B cell (primary cell): ENCODE results near the gene PDE3B. TPM values are rescaled to one million over a fixed set of nuclear protein-coding genes. Genes with fewer than 3 reads are reported as not detected.
"Not testable (repeated sequence)": the region's sequence is repeated elsewhere in the genome, so short reads cannot be mapped to it uniquely, and the experiment has no call there.

Source experiments
- ATAC-seq: fragments of 200-7000 bp; cut with Tn5 transposase; one replicate; pipeline ENCODE4 v1.10.0; 2021; ENCODE audit warnings: low read depth, mild to moderate bottlenecking, moderate number of reproducible peaks, moderate library complexity
- CTCF ChIA-PET: fragments of 350-600 bp; sonication (Branson Sonifier 250); formaldehyde crosslinking; loops from one replicate; lab custom pipeline; 2021; ENCODE audit warnings: antibody characterized with exemption, inconsistent platforms; lab: Charles Lee
- POLR2A ChIA-PET: fragments of 350-600 bp; sonication (Branson Sonifier 250); formaldehyde crosslinking; loops from one replicate; lab custom pipeline; 2021; ENCODE audit warnings: antibody characterized with exemption; lab: Charles Lee
- DNase-seq: peaks from one replicate; pipeline ENCODE4 v3.0.0; 2013
- H2AFZ ChIP-seq: 2 replicates; pipeline ENCODE4 v1.6.1; 2012; ENCODE audit warnings: mild to moderate bottlenecking, low read depth, low read length; ENCODE audit not compliant: insufficient read depth, poor library complexity, severe bottlenecking
- H3K27ac ChIP-seq, 2 donors: 1 replicate in 1 of 2; 2 replicates in 1 of 2; pipeline ENCODE4 v1.5.1; 2012 to 2013; ENCODE audit warnings: low read length in 2 of 2, mild to moderate bottlenecking in 2 of 2, moderate library complexity in 1 of 2
- H3K27me3 ChIP-seq, 4 experiments: fragments of 200-600 bp in 1 of 4; sonication (generic) in 1 of 4; replicated peaks in 1 of 4; 1 replicate in 2 of 4; 2 replicates in 2 of 4; pipeline versions ENCODE4 v1.6.1 to v1.7.0; 2013 to 2016; ENCODE audit warnings: low read length in 3 of 4, mild to moderate bottlenecking in 2 of 4, mixed read lengths in 1 of 4, moderate library complexity in 1 of 4; ENCODE audit not compliant: insufficient read depth in 4 of 4, control insufficient read depth in 3 of 4; ENCODE audit errors: control extremely low read depth in 1 of 4
- H3K36me3 ChIP-seq, 2 experiments: replicated peaks in 1 of 2; 1 replicate in 1 of 2; 2 replicates in 1 of 2; pipeline versions ENCODE4 v1.6.1 to v1.7.1; 2013; ENCODE audit warnings: low read length in 1 of 2; ENCODE audit not compliant: insufficient read depth in 2 of 2, control insufficient read depth in 1 of 2; ENCODE audit errors: control extremely low read depth in 1 of 2, extremely low read depth in 1 of 2
- H3K4me1 ChIP-seq, 2 donors: fragments of 200-600 bp in 1 of 2; sonication (generic) in 1 of 2; 1 replicate in 1 of 2; 2 replicates in 1 of 2; pipeline versions ENCODE4 v1.5.1 to v1.6.1; 2013 to 2017; ENCODE audit warnings: low read length in 2 of 2; ENCODE audit not compliant: control insufficient read depth in 2 of 2, insufficient read depth in 2 of 2
- H3K4me2 ChIP-seq: replicated peaks from 2 replicates; pipeline ENCODE3; 2012; ENCODE audit warnings: mild to moderate bottlenecking, low read depth, low read length; ENCODE audit not compliant: poor library complexity, severe bottlenecking
- H3K4me3 ChIP-seq, 5 experiments: fragments of 200-600 bp in 1 of 5; sonication (generic) in 1 of 5; 1 replicate in 3 of 5; 2 replicates in 2 of 5; pipeline versions ENCODE4 v1.5.1 to v1.7.0; 2011 to 2016; ENCODE audit warnings: low read length in 4 of 5, mild to moderate bottlenecking in 4 of 5, low read depth in 2 of 5, control low read depth in 1 of 5, moderate library complexity in 1 of 5; ENCODE audit not compliant: insufficient read depth in 1 of 5; ENCODE audit errors: control extremely low read depth in 1 of 5, extremely low read depth in 1 of 5
- H3K79me2 ChIP-seq: fragments of 200-600 bp; sonication (generic); one replicate; pipeline ENCODE4 v1.6.0; 2016; ENCODE audit warnings: low read length; ENCODE audit not compliant: control insufficient read depth, insufficient read depth
- H3K9ac ChIP-seq: fragments of 200-600 bp; sonication (generic); 2 replicates; pipeline ENCODE4 v1.6.1; 2017; ENCODE audit warnings: mild to moderate bottlenecking, low read length, moderate library complexity
- H3K9me3 ChIP-seq, 3 donors: one replicate each; pipeline versions ENCODE4 v1.6.1 to v1.7.1; 2013; ENCODE audit warnings: low read length in 2 of 3; ENCODE audit not compliant: control insufficient read depth in 2 of 3, insufficient read depth in 1 of 3; ENCODE audit errors: control extremely low read depth in 1 of 3
- H4K20me1 ChIP-seq: 2 replicates; pipeline ENCODE4 v1.6.0; 2012; ENCODE audit warnings: mild to moderate bottlenecking, low read length; ENCODE audit not compliant: insufficient read depth, control insufficient read depth, poor library complexity, severe bottlenecking
- H3K27ac Mint-ChIP-seq: one replicate; pipeline ENCODE4 v1.8.0; 2021; ENCODE audit warnings: mixed read lengths
- H3K27me3 Mint-ChIP-seq: one replicate; pipeline ENCODE4 v1.8.0; 2021; ENCODE audit warnings: mixed read lengths
- H3K4me1 Mint-ChIP-seq: one replicate; pipeline ENCODE4 v1.8.0; 2021; ENCODE audit warnings: mixed read lengths
- H3K4me3 Mint-ChIP-seq: one replicate; pipeline ENCODE4 v1.8.0; 2021; ENCODE audit warnings: mixed read lengths
- H3K9me3 Mint-ChIP-seq: one replicate; pipeline ENCODE4 v1.8.0; 2022; ENCODE audit warnings: mixed read lengths; ENCODE audit not compliant: insufficient read depth
- EZH2 ChIP-seq: IDR thresholded peaks from 2 replicates; pipeline ENCODE4 v1.6.1; 2012; ENCODE audit warnings: borderline replicate concordance, low read depth, mild to moderate bottlenecking, moderate library complexity, low read length; ENCODE audit not compliant: insufficient read depth, poor library complexity, severe bottlenecking
- WGBS: methylation state at CpG from one replicate; pipeline ENCODE4 v1.1.5; 2013; ENCODE audit warnings: missing lambda C conversion rate; ENCODE audit not compliant: insufficient coverage; 5-methylcytosine and 5-hydroxymethylcytosine counted together
- intact Hi-C: fragments of 100-400 bp; cut with micrococcal nuclease; formaldehyde crosslinking; loops from one replicate; pipeline ENCODE4 v1.10.0; 2022
- polyA plus RNA-seq: library from polyadenylated mRNA; depleted of rRNA; stranded (reverse); fragments of >200 nt; gene quantifications from 2 replicates; pipeline ENCODE4 v1.2.3, GENCODE V29; 2012
- total RNA-seq, 2 donors: library from RNA; stranded (reverse); fragments of 120-200 nt in 1 of 2; gene quantifications; 1 replicate in 1 of 2; 2 replicates in 1 of 2; pipeline versions ENCODE4 v1.2.3 to v1.2.4, GENCODE V29; 2013 to 2022
- TF ChIP-seq, protein P1 (sequence below): fragments of 200-600 bp; IDR thresholded peaks from one replicate; pipeline ENCODE4 v1.8.0; 2022; ENCODE audit warnings: antibody characterized with exemption, mild to moderate bottlenecking

The PDE3B gene
- total and polyA plus RNA-seq, 2 donors (not counting 1 experiment from before 2014, with no cell fraction given): 1.0 to 60.7 TPM

DNA sequence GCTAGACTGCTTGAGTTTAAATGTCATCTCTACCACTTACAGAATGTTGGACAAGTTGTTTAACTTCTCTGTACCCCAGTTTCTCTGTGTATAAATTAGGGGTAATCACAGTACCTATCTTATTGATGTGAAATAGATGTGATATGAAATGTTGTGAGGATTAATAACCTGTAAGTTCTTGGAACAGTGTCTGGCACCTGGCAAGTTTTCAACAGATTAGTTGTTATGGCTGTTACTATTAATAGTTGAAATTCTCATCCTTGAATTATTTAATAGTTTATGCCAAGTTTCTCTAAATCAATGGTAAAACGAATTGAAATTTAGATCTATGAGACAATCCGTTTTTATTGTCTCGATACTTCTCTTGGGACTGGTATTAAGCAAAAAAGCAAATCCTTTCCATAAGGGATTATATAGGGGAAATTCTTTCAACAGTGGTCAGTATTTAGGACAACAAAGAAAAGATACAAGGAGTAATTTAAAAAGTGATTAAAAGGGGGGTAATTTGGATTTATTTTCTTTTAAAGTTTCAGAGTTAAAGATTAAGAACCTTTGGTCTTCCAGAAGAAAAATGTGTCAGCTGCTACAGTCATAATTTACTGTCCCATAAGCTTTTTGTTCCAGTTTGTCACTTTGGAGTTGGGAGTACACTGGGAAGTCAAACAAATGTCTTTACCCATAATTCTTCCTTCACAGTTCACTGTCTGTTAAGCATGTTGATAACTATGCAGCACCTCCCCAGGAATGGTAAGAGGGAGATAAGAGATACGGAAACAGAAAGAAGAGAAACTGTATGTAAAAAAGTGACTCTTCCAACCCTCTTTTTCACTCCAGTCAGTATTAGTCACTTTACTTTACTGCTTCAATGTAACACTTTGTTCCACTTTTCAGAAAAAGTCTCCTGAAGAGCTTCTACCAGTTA lies 13.2 kb downstream of the PDE3B start:
- Histone ChIP-seq H3K9ac (no peak overlapping the region), H3K27me3 (peaks cover 0 to 3% (median 0%) of the 10 kb centered on the region in 4 experiments), H3K27ac (no peak overlapping the region), H3K4me1 (no peaks in the 10 kb centered on the region), H3K4me2 (no peak overlapping the region), H3K4me3 (no peak overlapping the region), H3K79me2 (no peaks in the 10 kb centered on the region), H3K9me3 (no peaks in the 10 kb centered on the region), H2AFZ (no peak overlapping the region), H4K20me1 (no peaks in the 10 kb centered on the region), H3K36me3 (no peaks in the 10 kb centered on the region)
- Mint-ChIP-seq H3K4me3 (no peak overlapping the region), H3K9me3 (no peaks in the 10 kb centered on the region), H3K27ac (no peak overlapping the region), H3K27me3 (peaks cover 34% of the 10 kb centered on the region), H3K4me1 (no peaks in the 10 kb centered on the region)
- ChIA-PET POLR2A (interaction anchor here (0.9 kb wide), 1 partner anchor 16 kb away, joined by 4 read pairs; no protein-coding TSS in a partner anchor), CTCF (interaction anchor here (1.2 kb wide), 1 partner anchor 252 kb away, joined by 3 read pairs; no protein-coding TSS in a partner anchor)
- no peak for TF ChIP-seq EZH2
- TF ChIP-seq, protein P1, sequence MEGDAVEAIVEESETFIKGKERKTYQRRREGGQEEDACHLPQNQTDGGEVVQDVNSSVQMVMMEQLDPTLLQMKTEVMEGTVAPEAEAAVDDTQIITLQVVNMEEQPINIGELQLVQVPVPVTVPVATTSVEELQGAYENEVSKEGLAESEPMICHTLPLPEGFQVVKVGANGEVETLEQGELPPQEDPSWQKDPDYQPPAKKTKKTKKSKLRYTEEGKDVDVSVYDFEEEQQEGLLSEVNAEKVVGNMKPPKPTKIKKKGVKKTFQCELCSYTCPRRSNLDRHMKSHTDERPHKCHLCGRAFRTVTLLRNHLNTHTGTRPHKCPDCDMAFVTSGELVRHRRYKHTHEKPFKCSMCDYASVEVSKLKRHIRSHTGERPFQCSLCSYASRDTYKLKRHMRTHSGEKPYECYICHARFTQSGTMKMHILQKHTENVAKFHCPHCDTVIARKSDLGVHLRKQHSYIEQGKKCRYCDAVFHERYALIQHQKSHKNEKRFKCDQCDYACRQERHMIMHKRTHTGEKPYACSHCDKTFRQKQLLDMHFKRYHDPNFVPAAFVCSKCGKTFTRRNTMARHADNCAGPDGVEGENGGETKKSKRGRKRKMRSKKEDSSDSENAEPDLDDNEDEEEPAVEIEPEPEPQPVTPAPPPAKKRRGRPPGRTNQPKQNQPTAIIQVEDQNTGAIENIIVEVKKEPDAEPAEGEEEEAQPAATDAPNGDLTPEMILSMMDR: no peak
- no CpG with 5 or more reads among the region's 4 CpGs for WGBS
- intact Hi-C loops: no loop called here
- DNase-seq (no peak), ATAC-seq (no peak)

DNA sequence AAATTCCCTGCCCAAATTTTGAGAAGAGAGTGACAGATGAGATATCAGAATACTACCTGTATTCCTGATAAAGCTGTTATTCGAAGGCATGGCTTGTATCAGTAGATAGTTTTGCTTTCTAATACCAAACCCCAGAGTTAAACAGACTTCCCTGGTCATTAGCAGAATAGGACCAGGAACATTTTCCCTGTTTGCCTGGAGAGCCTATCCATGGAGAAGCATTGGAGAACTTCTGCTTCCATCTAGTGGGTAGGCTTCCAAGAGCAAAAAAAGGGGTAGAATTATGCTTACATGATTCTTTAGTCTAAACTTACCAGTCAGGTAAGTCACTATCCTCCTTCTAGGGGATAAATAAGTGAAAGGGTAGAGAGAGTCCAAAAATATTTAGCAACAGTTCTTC lies 14.2 kb downstream of the PDE3B start:
- Histone ChIP-seq H3K4me1 (no peaks in the 10 kb centered on the region), H3K9ac (no peak overlapping the region), H3K27ac (no peak overlapping the region), H3K4me3 (no peak overlapping the region), H3K4me2 (no peak overlapping the region), H3K9me3 (no peaks in the 10 kb centered on the region), H3K36me3 (no peaks in the 10 kb centered on the region), H2AFZ (no peak overlapping the region), H4K20me1 (no peaks in the 10 kb centered on the region), H3K27me3 (peaks cover 0 to 3% (median 0%) of the 10 kb centered on the region in 4 experiments), H3K79me2 (no peaks in the 10 kb centered on the region)
- H3K4me3 Mint-ChIP-seq: no peak overlapping the region
- ChIA-PET POLR2A (interaction anchor here (0.9 kb wide), 1 partner anchor 15 kb away, joined by 4 read pairs; no protein-coding TSS in a partner anchor), CTCF (no interaction called here)
- H3K27ac Mint-ChIP-seq: no peak overlapping the region
- TF ChIP-seq EZH2: no peak
- TF ChIP-seq, protein P1: no peak
- DNase-seq (no peak), ATAC-seq (no peak)
- no peaks in the 10 kb centered on the region for H3K9me3 Mint-ChIP-seq
- intact Hi-C loops: no loop called here
- no CpG with 5 or more reads among the region's 1 CpG for WGBS
- H3K4me1 Mint-ChIP-seq: no peaks in the 10 kb centered on the region
- H3K27me3 Mint-ChIP-seq: peaks cover 30% of the 10 kb centered on the region

DNA sequence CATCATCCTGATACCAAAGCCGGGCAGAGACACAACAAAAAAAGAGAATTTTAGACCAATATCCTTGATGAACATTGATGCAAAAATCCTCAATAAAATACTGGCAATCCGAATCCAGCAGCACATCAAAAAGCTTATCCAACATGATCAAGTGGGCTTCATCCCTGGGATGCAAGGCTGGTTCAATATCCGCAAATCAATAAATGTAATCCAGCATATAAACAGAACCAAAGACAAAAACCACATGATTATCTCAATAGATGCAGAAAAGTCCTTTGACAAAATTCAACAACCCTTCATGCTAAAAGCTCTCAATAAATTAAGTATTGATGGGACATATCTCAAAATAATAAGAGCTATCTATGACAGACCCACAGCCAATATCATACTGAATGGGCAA lies 21.3 kb downstream of the PDE3B start:
- H3K79me2 ChIP-seq, H3K27ac Mint-ChIP-seq, H3K27ac ChIP-seq, H3K27me3 ChIP-seq, ATAC-seq, CTCF ChIA-PET, H3K4me1 ChIP-seq, H3K4me3 Mint-ChIP-seq, H3K9me3 ChIP-seq, H3K9me3 Mint-ChIP-seq, H3K9ac ChIP-seq, H3K27me3 Mint-ChIP-seq, intact Hi-C loops, H3K36me3 ChIP-seq, POLR2A ChIA-PET, H3K4me1 Mint-ChIP-seq, H3K4me3 ChIP-seq, H3K4me2 ChIP-seq, DNase-seq, H4K20me1 ChIP-seq, H2AFZ ChIP-seq: not testable (repeated sequence)
- WGBS: no CpG with 5 or more reads among the region's 3 CpGs
